ENCODE data around the gene BNIP5. TPM values are rescaled to one million over a fixed set of nuclear protein-coding genes. Genes with fewer than 3 reads are reported as not detected.

BNIP5 gene
- total RNA-seq, 1 experiment from 2014 or later = 0.94 TPM

DNA sequence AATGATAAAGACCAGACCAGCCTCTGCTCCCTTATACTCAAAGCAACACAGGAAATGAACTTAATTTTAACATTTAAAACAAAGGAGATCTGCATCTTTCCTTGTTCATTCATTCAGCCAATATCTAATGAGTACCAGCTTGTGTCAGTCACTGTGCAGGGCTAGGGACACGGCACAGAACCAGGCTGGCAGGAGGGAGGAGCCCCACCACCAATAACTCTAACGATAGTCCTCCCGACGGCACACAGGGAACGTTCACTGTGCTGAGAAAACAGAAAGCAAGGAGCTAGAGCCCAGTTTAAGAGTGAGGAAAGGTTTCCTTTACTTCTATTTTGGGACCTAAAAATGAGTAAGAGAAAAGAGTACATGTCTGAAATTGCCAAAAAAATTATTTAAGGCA lies 40.9 kb upstream of the BNIP5 start:
- no peaks in the 10 kb centered on the region for H3K36me3 Mint-ChIP-seq (ENCODE audit: insufficient read depth, unreplicated experiment)
- TF ChIP-seq, protein P1, sequence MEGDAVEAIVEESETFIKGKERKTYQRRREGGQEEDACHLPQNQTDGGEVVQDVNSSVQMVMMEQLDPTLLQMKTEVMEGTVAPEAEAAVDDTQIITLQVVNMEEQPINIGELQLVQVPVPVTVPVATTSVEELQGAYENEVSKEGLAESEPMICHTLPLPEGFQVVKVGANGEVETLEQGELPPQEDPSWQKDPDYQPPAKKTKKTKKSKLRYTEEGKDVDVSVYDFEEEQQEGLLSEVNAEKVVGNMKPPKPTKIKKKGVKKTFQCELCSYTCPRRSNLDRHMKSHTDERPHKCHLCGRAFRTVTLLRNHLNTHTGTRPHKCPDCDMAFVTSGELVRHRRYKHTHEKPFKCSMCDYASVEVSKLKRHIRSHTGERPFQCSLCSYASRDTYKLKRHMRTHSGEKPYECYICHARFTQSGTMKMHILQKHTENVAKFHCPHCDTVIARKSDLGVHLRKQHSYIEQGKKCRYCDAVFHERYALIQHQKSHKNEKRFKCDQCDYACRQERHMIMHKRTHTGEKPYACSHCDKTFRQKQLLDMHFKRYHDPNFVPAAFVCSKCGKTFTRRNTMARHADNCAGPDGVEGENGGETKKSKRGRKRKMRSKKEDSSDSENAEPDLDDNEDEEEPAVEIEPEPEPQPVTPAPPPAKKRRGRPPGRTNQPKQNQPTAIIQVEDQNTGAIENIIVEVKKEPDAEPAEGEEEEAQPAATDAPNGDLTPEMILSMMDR (IDR thresholded peaks at IDR 0.05; ENCODE audit: unreplicated experiment) = no peak
- intact Hi-C loops (cut with micrococcal nuclease; ENCODE audit: unreplicated experiment) = no loop called here
- CTCF ChIA-PET = no interaction called here
- DNase-seq = no peak
- no peaks in the 10 kb centered on the region for H3K9me3 Mint-ChIP-seq (ENCODE audit: low read depth, unreplicated experiment)
- H3K27ac Mint-ChIP-seq (ENCODE audit: unreplicated experiment) = no peak overlapping the region
- H3K4me1 Mint-ChIP-seq (ENCODE audit: low read depth, unreplicated experiment) = no peaks in the 10 kb centered on the region
- peaks cover 27% of the 10 kb centered on the region for H3K27me3 Mint-ChIP-seq (ENCODE audit: unreplicated experiment)
- BruUV-seq (replicated peaks) = no TSS peak
- H3K4me3 Mint-ChIP-seq (ENCODE audit: low read depth, unreplicated experiment) = no peak overlapping the region

DNA sequence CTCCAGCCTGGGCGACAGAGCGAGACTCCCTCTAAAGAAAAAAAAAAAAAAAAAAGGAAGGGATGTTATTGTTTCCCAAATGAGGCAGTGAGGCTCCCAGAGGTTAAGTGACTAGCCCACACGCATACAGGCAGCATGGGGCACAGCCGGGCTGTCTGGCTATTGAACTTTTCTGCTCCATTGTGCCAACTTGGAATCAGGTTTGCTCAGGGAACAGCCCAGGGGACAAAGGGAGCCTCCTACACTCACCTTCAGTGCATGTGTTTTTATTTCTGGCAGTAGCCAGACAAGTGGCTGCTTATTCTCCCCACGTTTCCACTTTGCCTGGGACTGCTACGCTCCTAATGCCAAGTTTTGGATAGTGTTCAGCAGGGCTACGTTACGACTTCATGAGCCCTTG lies 40.1 kb upstream of the BNIP5 start:
- no peaks in the 10 kb centered on the region for H3K9me3 Mint-ChIP-seq (ENCODE audit: low read depth, unreplicated experiment)
- no peak overlapping the region for H3K4me3 Mint-ChIP-seq (ENCODE audit: low read depth, unreplicated experiment)
- peaks cover 35% of the 10 kb centered on the region for H3K27me3 Mint-ChIP-seq (ENCODE audit: unreplicated experiment)
- H3K4me1 Mint-ChIP-seq (ENCODE audit: low read depth, unreplicated experiment) = no peaks in the 10 kb centered on the region
- intact Hi-C loops (cut with micrococcal nuclease; ENCODE audit: unreplicated experiment) = no loop called here
- no peak for DNase-seq
- TF ChIP-seq, protein P1 (IDR thresholded peaks at IDR 0.05; ENCODE audit: unreplicated experiment) = no peak
- H3K27ac Mint-ChIP-seq (ENCODE audit: unreplicated experiment) = no peak overlapping the region
- CTCF ChIA-PET = no interaction called here
- no peaks in the 10 kb centered on the region for H3K36me3 Mint-ChIP-seq (ENCODE audit: insufficient read depth, unreplicated experiment)
- no TSS peak for BruUV-seq (replicated peaks)

DNA sequence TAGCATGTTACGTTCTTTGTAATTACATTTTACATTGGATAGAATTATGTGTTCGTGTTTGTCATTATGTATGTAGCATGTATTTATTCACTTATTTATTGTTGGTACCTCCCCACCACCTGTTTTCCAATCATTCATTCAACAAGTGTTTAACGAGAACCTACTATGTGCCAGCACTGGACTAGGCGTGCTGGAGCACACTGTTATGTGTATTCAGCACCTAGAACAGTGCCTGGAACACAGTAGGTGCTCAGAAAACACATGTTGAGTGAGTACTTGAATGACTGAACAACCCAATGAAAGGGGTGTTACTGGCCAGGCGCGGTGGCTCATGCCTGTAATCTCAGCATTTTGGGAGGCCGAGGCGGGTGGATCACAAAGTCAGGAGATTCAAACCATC lies 39.5 kb upstream of the BNIP5 start:
- intact Hi-C loops (cut with micrococcal nuclease; ENCODE audit: unreplicated experiment) = no loop called here
- peaks cover 40% of the 10 kb centered on the region for H3K27me3 Mint-ChIP-seq (ENCODE audit: unreplicated experiment)
- no TSS peak for BruUV-seq (replicated peaks)
- no peaks in the 10 kb centered on the region for H3K9me3 Mint-ChIP-seq (ENCODE audit: low read depth, unreplicated experiment)
- H3K36me3 Mint-ChIP-seq (ENCODE audit: insufficient read depth, unreplicated experiment) = no peaks in the 10 kb centered on the region
- TF ChIP-seq, protein P1 (IDR thresholded peaks at IDR 0.05; ENCODE audit: unreplicated experiment) = no peak
- CTCF ChIA-PET = no interaction called here
- no peak for DNase-seq
- no peak overlapping the region for H3K27ac Mint-ChIP-seq (ENCODE audit: unreplicated experiment)
- no peaks in the 10 kb centered on the region for H3K4me1 Mint-ChIP-seq (ENCODE audit: low read depth, unreplicated experiment)
- no peak overlapping the region for H3K4me3 Mint-ChIP-seq (ENCODE audit: low read depth, unreplicated experiment)

DNA sequence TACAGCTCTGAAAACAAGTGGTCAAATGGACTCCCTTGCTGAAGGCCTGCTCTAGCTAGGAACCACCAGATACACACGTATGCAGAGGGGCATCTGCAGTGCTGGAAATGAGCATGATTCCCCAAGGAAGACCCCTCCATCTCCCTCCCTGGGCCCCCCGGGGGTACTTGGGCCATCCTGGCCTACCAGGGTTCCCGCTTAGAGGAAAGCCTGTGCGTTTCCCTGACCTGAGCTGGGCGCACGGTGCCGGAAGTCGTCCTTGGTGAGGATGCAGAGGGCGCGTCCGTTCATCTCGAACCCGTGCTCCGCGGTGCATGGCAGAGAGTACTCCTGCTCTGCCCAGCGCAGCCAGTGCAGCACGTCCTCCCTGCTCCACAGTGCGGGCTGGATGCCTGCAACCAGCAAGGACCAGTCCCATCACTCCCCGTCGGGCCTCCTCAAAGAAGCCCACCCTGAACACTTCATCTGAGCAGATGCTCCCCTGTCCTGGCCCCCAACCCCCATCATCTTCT lies 39.0 kb upstream of the BNIP5 start:
- Mint-ChIP-seq H3K4me3 (ENCODE audit: low read depth, unreplicated experiment) (no peak overlapping the region), H3K36me3 (ENCODE audit: insufficient read depth, unreplicated experiment) (no peaks in the 10 kb centered on the region), H3K4me1 (ENCODE audit: low read depth, unreplicated experiment) (no peaks in the 10 kb centered on the region), H3K27me3 (ENCODE audit: unreplicated experiment) (peaks cover 40% of the 10 kb centered on the region), H3K27ac (ENCODE audit: unreplicated experiment) (no peak overlapping the region), H3K9me3 (ENCODE audit: low read depth, unreplicated experiment) (no peaks in the 10 kb centered on the region)
- TF ChIP-seq, protein P1 (IDR thresholded peaks at IDR 0.05; ENCODE audit: unreplicated experiment) = no peak
- CTCF ChIA-PET = no interaction called here
- no peak for DNase-seq
- BruUV-seq (replicated peaks) = no TSS peak
- intact Hi-C loops (cut with micrococcal nuclease; ENCODE audit: unreplicated experiment) = no loop called here

All from Calu3 (cell line).